Type B pancreatic cell (in vitro differentiated cells): ENCODE measurements around the gene SGMS1. TPM values are rescaled to one million over a fixed set of nuclear protein-coding genes. Genes with fewer than 3 reads are reported as not detected.

Source experiments
- DNase-seq: peaks from one replicate; pipeline ENCODE4 v3.0.0; 2021; ENCODE audit warnings: mixed read lengths; ENCODE audit not compliant: unreplicated experiment; ENCODE audit errors: extremely low spot score
- H3K27ac Mint-ChIP-seq: 2 replicates; pipeline ENCODE4 v1.8.0; 2021; ENCODE audit warnings: mild to moderate bottlenecking, mixed read lengths
- H3K27me3 Mint-ChIP-seq: 2 replicates; pipeline ENCODE4 v1.8.0; 2021; ENCODE audit warnings: mixed read lengths
- H3K36me3 Mint-ChIP-seq: 2 replicates; pipeline ENCODE4 v1.8.0; 2021; ENCODE audit warnings: mixed read lengths
- H3K4me1 Mint-ChIP-seq: one replicate; pipeline ENCODE4 v1.8.0; 2021; ENCODE audit warnings: mixed read lengths; ENCODE audit not compliant: unreplicated experiment
- H3K4me3 Mint-ChIP-seq: 2 replicates; pipeline ENCODE4 v1.8.0; 2021; ENCODE audit warnings: mild to moderate bottlenecking, mixed read lengths
- H3K9me3 Mint-ChIP-seq: 2 replicates; pipeline ENCODE4 v1.8.0; 2021; ENCODE audit warnings: mixed read lengths
- CTCF ChIP-seq: fragments of 200-600 bp; sonication (generic); conservative IDR thresholded peaks from 2 replicates; pipeline ENCODE4 v1.5.0; 2021; ENCODE audit warnings: antibody characterized with exemption, mild to moderate bottlenecking
- total RNA-seq: library from RNA; stranded (reverse); gene quantifications from 2 replicates; pipeline ENCODE4 v1.2.1, GENCODE V29; 2021; ENCODE audit warnings: low replicate concordance

The SGMS1 gene
- total RNA-seq, 1 donor from 2014 or later, result 15.1 TPM

GRCh38 chr10:50635286-50635685 lies 11.5 kb upstream of the SGMS1 start:
- TF ChIP-seq CTCF, result no peak
- no peaks in the 10 kb centered on the region for H3K9me3 Mint-ChIP-seq
- H3K4me3 Mint-ChIP-seq, result no peak overlapping the region
- no peaks in the 10 kb centered on the region for H3K4me1 Mint-ChIP-seq
- H3K27me3 Mint-ChIP-seq, result no peaks in the 10 kb centered on the region
- no peak for DNase-seq
- H3K27ac Mint-ChIP-seq, result no peak overlapping the region
- H3K36me3 Mint-ChIP-seq, result no peaks in the 10 kb centered on the region

DNA sequence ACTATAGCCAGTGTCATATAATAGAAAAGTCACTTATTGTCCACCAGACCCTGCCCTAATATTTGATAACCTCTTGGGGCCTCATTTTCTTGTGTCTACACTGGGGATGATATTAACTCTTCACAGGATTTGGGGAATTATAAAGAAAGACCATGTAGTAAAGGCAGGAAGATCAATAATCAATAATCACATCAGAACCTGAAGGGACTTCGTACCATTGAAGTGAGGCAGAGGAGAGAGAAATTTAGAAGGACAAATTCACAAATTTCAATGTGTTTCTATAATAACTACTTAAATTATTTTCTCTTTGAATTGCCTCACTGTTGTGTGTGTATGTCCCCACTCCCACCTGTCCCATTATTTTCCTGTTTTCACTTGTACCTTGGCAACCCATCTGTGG lies 10.7 kb upstream of the SGMS1 start:
- no peak for TF ChIP-seq CTCF
- H3K4me1 Mint-ChIP-seq, result no peaks in the 10 kb centered on the region
- no peak overlapping the region for H3K4me3 Mint-ChIP-seq
- no peaks in the 10 kb centered on the region for H3K27me3 Mint-ChIP-seq
- no peak for DNase-seq
- no peaks in the 10 kb centered on the region for H3K9me3 Mint-ChIP-seq
- H3K36me3 Mint-ChIP-seq, result peaks cover 4% of the 10 kb centered on the region
- no peak overlapping the region for H3K27ac Mint-ChIP-seq

DNA sequence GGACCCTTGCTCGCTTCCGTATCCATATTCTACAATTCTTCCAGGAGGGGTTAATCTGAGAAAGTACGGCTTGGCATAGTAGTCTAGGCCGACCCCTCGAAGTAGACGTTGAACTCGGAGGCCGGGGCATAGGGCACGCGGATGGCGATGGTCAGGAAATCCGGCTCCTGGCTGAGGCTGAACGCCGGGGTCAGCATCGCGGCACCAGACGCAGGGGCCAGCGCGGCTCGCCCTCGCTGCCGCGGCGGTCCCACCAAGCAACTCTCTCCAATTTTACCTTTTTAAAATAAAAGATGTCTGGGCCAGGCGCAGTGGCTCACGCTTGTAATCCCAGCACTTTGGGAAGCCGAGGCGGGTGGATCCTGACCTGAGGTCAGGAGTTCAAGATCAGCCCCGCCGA lies 7.3 kb upstream of the SGMS1 start:
- Mint-ChIP-seq H3K4me3 (no peak overlapping the region), H3K4me1 (no peaks in the 10 kb centered on the region), H3K27me3 (no peaks in the 10 kb centered on the region), H3K36me3 (peaks cover 4% of the 10 kb centered on the region), H3K9me3 (no peaks in the 10 kb centered on the region), H3K27ac (no peak overlapping the region)
- no peak for TF ChIP-seq CTCF
- no peak for DNase-seq

DNA sequence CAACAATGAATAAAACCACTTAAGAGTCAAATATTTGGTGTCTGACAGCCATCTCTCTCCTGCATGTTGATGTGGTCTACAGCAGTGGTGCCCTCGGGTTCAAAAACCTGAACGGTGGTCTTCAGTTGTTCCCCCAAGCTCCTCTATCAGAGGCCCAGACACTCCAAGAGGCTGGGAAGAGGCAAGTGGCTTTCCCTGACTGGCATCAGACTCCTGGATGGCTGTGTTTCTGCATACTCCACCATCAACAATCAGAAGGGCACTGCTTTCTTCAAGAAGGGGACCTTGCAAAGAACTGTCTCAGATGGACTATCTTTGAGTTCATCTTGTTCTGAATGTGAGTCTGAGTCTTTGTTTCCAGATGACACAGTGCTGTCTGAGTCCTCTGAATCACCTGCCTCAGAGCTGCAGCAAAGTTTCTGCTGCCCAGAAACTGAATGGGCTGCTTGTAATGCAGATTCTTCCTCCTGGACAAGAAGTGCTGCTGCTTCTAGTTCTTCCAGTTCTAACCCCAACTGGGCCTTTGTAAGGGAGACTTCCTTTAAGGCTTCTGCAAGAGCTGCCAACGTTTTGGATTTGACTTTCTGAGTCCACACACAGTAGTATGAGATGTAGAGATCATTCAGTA lies 5.9 kb upstream of the SGMS1 start:
- Mint-ChIP-seq H3K27me3 (no peaks in the 10 kb centered on the region), H3K4me1 (peaks cover 5% of the 10 kb centered on the region), H3K27ac (no peak overlapping the region), H3K9me3 (no peaks in the 10 kb centered on the region), H3K4me3 (no peak overlapping the region), H3K36me3 (peaks cover 4% of the 10 kb centered on the region)
- TF ChIP-seq CTCF, result no peak
- no peak for DNase-seq

DNA sequence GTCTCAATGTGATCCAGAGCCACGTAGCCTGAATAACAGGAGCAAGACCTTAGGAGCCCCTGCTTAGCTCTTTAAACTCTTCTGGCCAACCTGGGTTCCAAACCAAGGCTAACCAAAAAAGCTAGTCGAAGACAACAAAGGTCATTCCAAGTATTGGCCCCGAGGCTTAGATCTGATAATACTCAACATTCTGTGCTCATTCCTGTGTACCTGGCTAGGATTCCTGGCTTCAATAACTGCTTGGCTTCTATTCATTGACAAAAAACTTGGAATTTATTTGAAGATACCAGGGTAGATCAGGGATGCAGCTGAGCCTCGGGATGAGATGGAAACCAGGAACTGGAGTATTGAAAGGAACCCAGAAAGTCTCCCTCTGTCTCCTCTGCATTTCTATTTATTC lies 4.1 kb upstream of the SGMS1 start:
- no peaks in the 10 kb centered on the region for H3K9me3 Mint-ChIP-seq
- no peak overlapping the region for H3K27ac Mint-ChIP-seq
- peaks cover 5% of the 10 kb centered on the region for H3K4me1 Mint-ChIP-seq
- no peak overlapping the region for H3K4me3 Mint-ChIP-seq
- no peaks in the 10 kb centered on the region for H3K27me3 Mint-ChIP-seq
- no peak for DNase-seq
- TF ChIP-seq CTCF, result no peak
- H3K36me3 Mint-ChIP-seq, result peaks cover 4% of the 10 kb centered on the region

GRCh38 chr10:50627443-50627842 lies 3.7 kb upstream of the SGMS1 start:
- Mint-ChIP-seq H3K27me3 (no peaks in the 10 kb centered on the region), H3K4me1 (peaks cover 8% of the 10 kb centered on the region), H3K9me3 (no peaks in the 10 kb centered on the region), H3K27ac (no peak overlapping the region), H3K4me3 (no peak overlapping the region), H3K36me3 (peaks cover 4% of the 10 kb centered on the region)
- no peak for TF ChIP-seq CTCF
- DNase-seq, result no peak
